Heart left ventricle (tissue), 13 donors: ENCODE data around the gene MFSD8.

Source experiments
- POLR2A ChIP-seq, 2 donors: fragments of 450-650 bp; IDR thresholded peaks; one replicate each; pipeline ENCODE4 v1.6.1; 2017; ENCODE audit warnings: antibody characterized with exemption in 2 of 2, mild to moderate bottlenecking in 2 of 2, moderate library complexity in 2 of 2
- TF ChIP-seq, protein P1 (sequence below), 12 donors: fragments of 200-600 bp; sonication (generic) in 4 of 12; IDR thresholded peaks; one replicate each; pipeline versions ENCODE4 v1.5.0 to v1.8.0; 2018 to 2022; ENCODE audit warnings: antibody characterized with exemption in 12 of 12, mild to moderate bottlenecking in 5 of 12
- donor health status: ischemic (EF 13 %, LVEDD 7.1; RV severe dilation, severe dysfunction).
- donor health status: DM: no; HTN: yes; CAD: no.
- donor health status: DM: no; HTN: no; CAD: no.
- donor health status: ischemic (EF 25% LVEDD 6.9; RV normal size, moderate dysfunction).
- donor health status: ischemic (EF 25% LVEDD 5.7; RV mildly dilated, moderate dysfunction).
- donor health status: ischemic (EF 35%, LVEDD 5.7; RV mildly dilated, moderate dysfunction).
- donor health status: nonischemic (EF 11% LVEDD 7.7; RV severe dilation, severe dysfunction).
- donor health status: DM: yes; HTN: yes; CAD: no.
- donor health status: PGD.
- donor health status: ischemic (EF 29% LVEDD 5.4; RV normal size, mild dysfunction).
- donor health status: nonischemic (EF 23%, LVEDD 6.1; RV moderate dilation, normal function).

GRCh38 chr4:127868196-127868595, 96.8 kb downstream of the MFSD8 start:
- TF ChIP-seq, protein P1, sequence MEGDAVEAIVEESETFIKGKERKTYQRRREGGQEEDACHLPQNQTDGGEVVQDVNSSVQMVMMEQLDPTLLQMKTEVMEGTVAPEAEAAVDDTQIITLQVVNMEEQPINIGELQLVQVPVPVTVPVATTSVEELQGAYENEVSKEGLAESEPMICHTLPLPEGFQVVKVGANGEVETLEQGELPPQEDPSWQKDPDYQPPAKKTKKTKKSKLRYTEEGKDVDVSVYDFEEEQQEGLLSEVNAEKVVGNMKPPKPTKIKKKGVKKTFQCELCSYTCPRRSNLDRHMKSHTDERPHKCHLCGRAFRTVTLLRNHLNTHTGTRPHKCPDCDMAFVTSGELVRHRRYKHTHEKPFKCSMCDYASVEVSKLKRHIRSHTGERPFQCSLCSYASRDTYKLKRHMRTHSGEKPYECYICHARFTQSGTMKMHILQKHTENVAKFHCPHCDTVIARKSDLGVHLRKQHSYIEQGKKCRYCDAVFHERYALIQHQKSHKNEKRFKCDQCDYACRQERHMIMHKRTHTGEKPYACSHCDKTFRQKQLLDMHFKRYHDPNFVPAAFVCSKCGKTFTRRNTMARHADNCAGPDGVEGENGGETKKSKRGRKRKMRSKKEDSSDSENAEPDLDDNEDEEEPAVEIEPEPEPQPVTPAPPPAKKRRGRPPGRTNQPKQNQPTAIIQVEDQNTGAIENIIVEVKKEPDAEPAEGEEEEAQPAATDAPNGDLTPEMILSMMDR (IDR thresholded peaks at IDR 0.05) = no peak
- TF ChIP-seq POLR2A (IDR thresholded peaks at IDR 0.05) = no peak
